AG09309 (cell line): ENCODE results near the gene GABRR2.

ENCODE experiments used
- DNase-seq: peaks from one replicate; pipeline ENCODE4 v3.0.0-alpha.2; 2010; ENCODE audit warnings: low read depth
- H3K4me3 ChIP-seq: 2 replicates; pipeline ENCODE4 v1.5.1; 2011; ENCODE audit warnings: mild to moderate bottlenecking, low read depth, low read length, moderate library complexity; ENCODE audit not compliant: control insufficient read depth
- TF ChIP-seq, protein P1 (sequence below): IDR thresholded peaks from 2 replicates; pipeline ENCODE4 v1.5.1; 2011; ENCODE audit warnings: mild to moderate bottlenecking, low read depth, low read length, inconsistent platforms; ENCODE audit not compliant: insufficient read depth, control insufficient read depth; ENCODE audit errors: missing control alignments

The GABRR2 gene

DNA sequence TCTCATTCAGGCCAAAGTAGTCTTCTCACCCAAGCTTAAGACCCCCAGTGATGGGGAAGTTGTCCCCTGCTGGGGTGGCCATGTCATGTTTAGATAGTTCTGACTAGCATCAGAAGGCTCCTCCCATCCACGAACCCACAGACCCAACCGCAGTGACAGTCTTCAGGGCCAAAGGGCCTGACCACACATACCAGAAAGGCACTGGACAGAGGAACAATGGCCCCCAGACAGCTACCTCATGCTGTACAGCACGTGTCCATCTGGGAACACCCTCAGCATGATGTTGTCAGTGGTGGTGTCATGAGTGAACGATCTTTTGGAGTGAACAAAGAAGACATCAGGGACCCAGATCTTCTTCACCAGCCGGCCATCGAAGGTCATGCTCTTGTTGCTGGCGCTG is 46.3 kb downstream of the GABRR2 start:
- no peak for DNase-seq
- TF ChIP-seq, protein P1, sequence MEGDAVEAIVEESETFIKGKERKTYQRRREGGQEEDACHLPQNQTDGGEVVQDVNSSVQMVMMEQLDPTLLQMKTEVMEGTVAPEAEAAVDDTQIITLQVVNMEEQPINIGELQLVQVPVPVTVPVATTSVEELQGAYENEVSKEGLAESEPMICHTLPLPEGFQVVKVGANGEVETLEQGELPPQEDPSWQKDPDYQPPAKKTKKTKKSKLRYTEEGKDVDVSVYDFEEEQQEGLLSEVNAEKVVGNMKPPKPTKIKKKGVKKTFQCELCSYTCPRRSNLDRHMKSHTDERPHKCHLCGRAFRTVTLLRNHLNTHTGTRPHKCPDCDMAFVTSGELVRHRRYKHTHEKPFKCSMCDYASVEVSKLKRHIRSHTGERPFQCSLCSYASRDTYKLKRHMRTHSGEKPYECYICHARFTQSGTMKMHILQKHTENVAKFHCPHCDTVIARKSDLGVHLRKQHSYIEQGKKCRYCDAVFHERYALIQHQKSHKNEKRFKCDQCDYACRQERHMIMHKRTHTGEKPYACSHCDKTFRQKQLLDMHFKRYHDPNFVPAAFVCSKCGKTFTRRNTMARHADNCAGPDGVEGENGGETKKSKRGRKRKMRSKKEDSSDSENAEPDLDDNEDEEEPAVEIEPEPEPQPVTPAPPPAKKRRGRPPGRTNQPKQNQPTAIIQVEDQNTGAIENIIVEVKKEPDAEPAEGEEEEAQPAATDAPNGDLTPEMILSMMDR: no peak
- no peak overlapping the region for H3K4me3 ChIP-seq

DNA sequence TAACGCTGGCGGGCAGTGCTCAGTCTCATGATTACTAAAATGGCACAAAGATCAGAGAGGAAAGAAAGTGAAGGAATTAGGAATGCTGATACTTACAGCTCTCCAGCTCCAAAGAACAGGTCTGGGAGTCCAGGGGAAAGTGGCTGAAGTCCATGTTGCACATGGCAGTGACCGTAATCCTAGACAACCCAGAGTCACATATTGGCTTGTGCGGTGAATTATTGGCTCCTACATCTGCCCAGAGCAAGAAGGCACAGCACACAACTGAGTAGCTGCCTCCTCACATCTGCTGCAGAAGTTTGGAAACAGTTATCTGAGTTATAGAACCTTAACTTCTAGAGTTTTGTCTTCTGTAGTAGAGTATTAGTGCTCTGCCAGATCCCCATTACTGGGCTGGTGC is 47.2 kb downstream of the GABRR2 start:
- H3K4me3 ChIP-seq: no peak overlapping the region
- DNase-seq: no peak
- TF ChIP-seq, protein P1: no peak

DNA sequence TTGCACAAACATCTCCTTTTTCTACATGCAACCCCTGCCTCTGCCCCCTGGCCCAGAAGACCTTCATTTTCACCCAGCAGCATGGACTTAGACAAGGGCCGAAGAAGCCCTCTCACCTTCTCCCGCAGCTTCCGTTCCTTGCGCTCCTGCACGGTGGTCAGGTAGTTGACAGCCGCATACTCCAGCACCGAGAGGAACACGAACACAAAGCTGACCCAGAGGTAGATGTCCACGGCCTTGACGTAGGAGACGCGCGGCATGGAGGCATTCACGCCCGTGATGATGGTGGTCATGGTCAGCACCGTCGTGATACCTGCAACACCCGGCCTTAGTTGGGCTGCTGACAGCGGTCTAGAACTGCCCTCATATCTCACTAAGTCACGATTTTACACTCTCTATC is 50.8 kb downstream of the GABRR2 start:
- TF ChIP-seq, protein P1: no peak
- DNase-seq: no peak
- no peak overlapping the region for H3K4me3 ChIP-seq

DNA sequence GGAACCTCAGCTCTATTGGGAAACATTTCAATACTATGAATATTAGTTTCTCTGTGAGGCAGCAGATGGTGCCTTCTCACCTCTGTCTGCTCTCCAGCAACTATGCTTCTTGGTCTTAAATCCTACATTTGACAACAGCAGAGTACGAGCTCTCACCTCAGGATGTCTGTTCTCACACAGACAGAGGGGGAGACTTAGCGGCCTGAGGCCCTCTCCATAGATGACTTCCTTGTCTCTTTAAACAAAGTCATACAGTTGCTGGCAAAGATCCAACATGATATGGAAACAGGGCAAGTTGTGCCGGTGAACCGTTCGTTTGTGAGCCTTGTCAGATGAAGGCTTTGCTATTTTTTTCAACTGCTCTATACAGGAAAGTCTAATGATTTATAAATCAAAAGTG is 54.3 kb downstream of the GABRR2 start:
- TF ChIP-seq, protein P1: no peak
- no peak for DNase-seq

DNA sequence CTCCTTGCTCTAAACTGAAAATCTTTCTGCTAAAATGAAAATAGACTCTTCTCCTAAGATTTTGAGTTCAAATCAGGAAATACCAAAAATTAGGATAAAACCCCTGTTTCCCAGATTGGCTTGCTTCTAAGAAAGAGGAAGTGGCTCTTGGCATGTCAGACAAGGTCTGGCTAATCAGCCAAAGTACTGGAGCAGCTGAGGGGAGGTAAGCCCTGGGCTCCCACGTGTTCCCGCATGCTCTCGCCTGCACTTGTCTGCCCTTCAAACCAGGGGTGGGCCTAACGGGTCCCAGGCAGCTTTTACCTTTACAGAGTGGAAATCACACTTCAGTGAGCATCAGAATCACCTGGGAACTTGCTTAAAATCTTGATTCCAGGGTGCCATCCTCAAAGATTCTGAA is 54.8 kb downstream of the GABRR2 start:
- no peak for DNase-seq
- no peak overlapping the region for H3K4me3 ChIP-seq
- TF ChIP-seq, protein P1: no peak

More for the DNA sequence above, 54.3 kb downstream of the GABRR2 start:
- no peak overlapping the region for H3K4me3 ChIP-seq

DNA sequence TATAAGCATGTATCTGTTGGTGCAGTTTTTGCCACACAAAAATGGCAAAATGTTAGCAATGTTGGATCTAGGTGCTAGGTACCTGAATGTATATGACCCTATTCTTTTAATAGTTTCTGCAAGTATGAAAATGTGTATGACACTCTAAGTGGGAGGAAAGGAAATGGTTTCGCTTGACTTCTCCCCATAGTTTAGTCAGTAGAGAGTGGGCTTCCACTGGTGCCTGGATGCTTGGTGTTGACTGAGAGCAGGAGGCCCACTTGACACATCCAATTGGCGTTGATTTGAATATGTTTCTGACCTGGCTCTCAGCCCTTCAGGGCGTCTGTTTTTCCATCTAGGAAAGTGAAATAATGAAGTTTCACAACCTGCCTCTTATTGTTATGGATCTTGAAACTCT is 56.2 kb downstream of the GABRR2 start:
- H3K4me3 ChIP-seq: no peak overlapping the region
- no peak for DNase-seq
- TF ChIP-seq, protein P1: no peak

DNA sequence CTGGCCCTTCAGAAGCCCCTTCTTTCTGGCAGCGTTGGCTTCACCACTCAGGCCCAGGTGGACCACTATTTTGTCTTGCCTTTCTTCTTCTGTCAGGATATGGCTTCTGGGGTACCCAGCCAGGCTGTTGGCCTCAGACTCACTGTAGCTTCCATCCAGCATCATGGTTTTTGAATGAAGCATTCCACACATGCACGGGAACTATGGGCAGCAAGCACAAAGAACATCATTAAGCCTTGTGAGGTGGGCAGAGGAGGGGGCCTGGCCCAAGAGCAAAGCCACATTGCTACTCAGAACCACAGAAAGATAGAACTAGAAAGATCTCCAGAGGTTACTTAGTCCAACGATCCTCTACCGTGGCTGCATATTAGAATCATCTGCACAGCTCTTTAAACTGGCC is 57.3 kb downstream of the GABRR2 start:
- TF ChIP-seq, protein P1: no peak
- H3K4me3 ChIP-seq: no peak overlapping the region

More for the DNA sequence above, 57.3 kb downstream of the GABRR2 start:
- no peak for DNase-seq
